SK-N-SH treated with all-trans-retinoic acid at 6 μM for 48 hours (cell line): Measurements from ENCODE around the gene TSSK2.

ENCODE experiments used
- ATAC-seq: fragments of 200-7000 bp; cut with Tn5 transposase; 3 replicates; pipeline ENCODE4 v1.9.1; 2020; ENCODE audit warnings: mild to moderate bottlenecking, moderate library complexity
- ARNTL ChIP-seq: fragments of 450-650 bp; formaldehyde crosslinking; IDR thresholded peaks from 2 replicates; pipeline ENCODE4 v1.5.0; 2020; ENCODE audit warnings: low read depth, mild to moderate bottlenecking, moderate library complexity, borderline replicate concordance
- BACH2 ChIP-seq: fragments of 250-450 bp; sonication (Bioruptor Pico); IDR thresholded peaks from 2 replicates; pipeline ENCODE4 v1.9.0; 2021; ENCODE audit warnings: mild to moderate bottlenecking, borderline replicate concordance
- CREB5 ChIP-seq: fragments of 250-450 bp; sonication (Bioruptor Pico); IDR thresholded peaks from 2 replicates; pipeline ENCODE4 v1.5.1; 2020; ENCODE audit warnings: low read depth, mild to moderate bottlenecking, moderate library complexity
- CSDC2 ChIP-seq: fragments of 250-450 bp; sonication (Bioruptor Pico); IDR thresholded peaks from 2 replicates; pipeline ENCODE4 v1.5.0; 2020; ENCODE audit warnings: mild to moderate bottlenecking, moderate library complexity
- CSRNP3 ChIP-seq: fragments of 250-450 bp; sonication (Bioruptor Pico); IDR thresholded peaks from 2 replicates; pipeline ENCODE4 v1.5.1; 2021; ENCODE audit warnings: mild to moderate bottlenecking, moderate library complexity
- ESRRG ChIP-seq: fragments of 250-450 bp; sonication (Bioruptor Pico); IDR thresholded peaks from 2 replicates; pipeline ENCODE4 v1.6.1; 2021; ENCODE audit warnings: mild to moderate bottlenecking
- GLIS3 ChIP-seq: fragments of 250-450 bp; sonication (Bioruptor Pico); IDR thresholded peaks from 2 replicates; pipeline ENCODE4 v1.5.0; 2020; ENCODE audit warnings: mild to moderate bottlenecking, moderate library complexity
- ISL1 ChIP-seq: fragments of 250-450 bp; sonication (Bioruptor Pico); IDR thresholded peaks from 2 replicates; pipeline ENCODE4 v2.1.2; 2022; ENCODE audit warnings: mild to moderate bottlenecking, moderate library complexity
- OSR1 ChIP-seq: fragments of 250-450 bp; sonication (Bioruptor Pico); IDR thresholded peaks from 2 replicates; pipeline ENCODE4 v1.8.0; 2022; ENCODE audit warnings: moderate library complexity, mild to moderate bottlenecking, inconsistent platforms
- PATZ1 ChIP-seq: fragments of 250-450 bp; sonication (Bioruptor Pico); IDR thresholded peaks from 2 replicates; pipeline ENCODE4 v1.8.0; 2020; ENCODE audit warnings: mild to moderate bottlenecking, moderate library complexity, borderline replicate concordance
- POU6F1 ChIP-seq: fragments of 250-450 bp; sonication (Bioruptor Pico); IDR thresholded peaks from 2 replicates; pipeline ENCODE4 v1.8.0; 2021; ENCODE audit warnings: low read depth, mild to moderate bottlenecking, moderate library complexity, borderline replicate concordance
- PPARA ChIP-seq: fragments of 250-450 bp; sonication (Bioruptor Pico); IDR thresholded peaks from 2 replicates; pipeline ENCODE4 v1.5.0; 2020; ENCODE audit warnings: mild to moderate bottlenecking, borderline replicate concordance
- RARB ChIP-seq: fragments of 250-450 bp; sonication (Bioruptor Pico); IDR thresholded peaks from 2 replicates; pipeline ENCODE4 v1.8.0; 2021; ENCODE audit warnings: mild to moderate bottlenecking, moderate library complexity
- SNAI2 ChIP-seq: fragments of 250-450 bp; sonication (Bioruptor Pico); IDR thresholded peaks from 2 replicates; pipeline ENCODE4 v1.5.0; 2020; ENCODE audit warnings: mild to moderate bottlenecking, moderate library complexity
- TCF4 ChIP-seq: fragments of 250-450 bp; sonication (Bioruptor Pico); IDR thresholded peaks from 2 replicates; pipeline ENCODE4 v1.8.0; 2021; ENCODE audit warnings: mild to moderate bottlenecking, moderate library complexity, borderline replicate concordance
- TOX ChIP-seq: fragments of 250-450 bp; sonication (Bioruptor Pico); IDR thresholded peaks from 2 replicates; pipeline ENCODE4 v1.8.0; 2021; ENCODE audit warnings: mild to moderate bottlenecking, moderate library complexity, borderline replicate concordance
- ZC3H10 ChIP-seq: fragments of 250-450 bp; sonication (Bioruptor Pico); IDR thresholded peaks from 2 replicates; pipeline ENCODE4 v1.5.1; 2021; ENCODE audit warnings: mild to moderate bottlenecking, moderate library complexity
- ZFP3 ChIP-seq: fragments of 250-450 bp; sonication (Bioruptor Pico); IDR thresholded peaks from 2 replicates; pipeline ENCODE4 v1.5.0; 2020; ENCODE audit warnings: mild to moderate bottlenecking, moderate library complexity
- ZFP30 ChIP-seq: fragments of 450-650 bp; formaldehyde crosslinking; IDR thresholded peaks from 2 replicates; pipeline ENCODE4 v1.5.0; 2022; ENCODE audit warnings: mild to moderate bottlenecking, moderate library complexity
- ZNF565 ChIP-seq: fragments of 450-650 bp; formaldehyde crosslinking; conservative IDR thresholded peaks from 2 replicates; pipeline ENCODE4 v1.5.0; 2020; ENCODE audit warnings: low read depth, mild to moderate bottlenecking, moderate library complexity
- ZNF70 ChIP-seq: fragments of 450-650 bp; formaldehyde crosslinking; IDR thresholded peaks from 2 replicates; pipeline ENCODE4 v1.5.0; 2020; ENCODE audit warnings: mild to moderate bottlenecking, moderate library complexity
- ZNF8 ChIP-seq: fragments of 450-650 bp; formaldehyde crosslinking; IDR thresholded peaks from 2 replicates; pipeline ENCODE4 v1.5.0; 2020; ENCODE audit warnings: mild to moderate bottlenecking, moderate library complexity

TSSK2 gene

GRCh38 chr22:19139001-19139356 is 7.9 kb downstream of the TSSK2 start (continued):
- TF ChIP-seq POU6F1 (CRISPR knock-in tag): no peak
- no peak for TF ChIP-seq RARB (CRISPR knock-in tag)

- TF ChIP-seq TCF4 (no peak), ZNF70 (CRISPR knock-in tag) (no peak), ARNTL (CRISPR knock-in tag) (no peak), PATZ1 (CRISPR knock-in tag) (no peak), ZNF8 (CRISPR knock-in tag) (no peak), ESRRG (CRISPR knock-in tag) (no peak), ISL1 (CRISPR knock-in tag) (no peak), RARB (CRISPR knock-in tag) (no peak), CSDC2 (CRISPR knock-in tag) (no peak), CREB5 (CRISPR knock-in tag) (no peak), POU6F1 (CRISPR knock-in tag) (no peak), SNAI2 (CRISPR knock-in tag) (no peak), GLIS3 (CRISPR knock-in tag) (no peak)
- ATAC-seq: no peak
These were observed 8.9 kb downstream of the TSSK2 start for GRCh38 chr22:19139974-19140373.

GRCh38 chr22:19142394-19142793 is 11.3 kb downstream of the TSSK2 start:
- no peak for TF ChIP-seq TCF4
- TF ChIP-seq BACH2 (CRISPR knock-in tag): no peak
- TF ChIP-seq ARNTL (CRISPR knock-in tag): no peak
- TF ChIP-seq ZFP3 (CRISPR knock-in tag): no peak
- TF ChIP-seq OSR1 (CRISPR knock-in tag): no peak
- no peak for TF ChIP-seq ZFP30 (CRISPR knock-in tag)
- TF ChIP-seq TOX: no peak
- no peak for TF ChIP-seq ZNF70 (CRISPR knock-in tag)
- no peak for TF ChIP-seq CREB5 (CRISPR knock-in tag)
- no peak for TF ChIP-seq CSDC2 (CRISPR knock-in tag)
- no peak for TF ChIP-seq ZNF8 (CRISPR knock-in tag)
- no peak for TF ChIP-seq POU6F1 (CRISPR knock-in tag)
- TF ChIP-seq GLIS3 (CRISPR knock-in tag): no peak
- no peak for ATAC-seq

GRCh38 chr22:19143212-19143611 is 12.1 kb downstream of the TSSK2 start:
- no peak for ATAC-seq
- TF ChIP-seq ISL1 (CRISPR knock-in tag): no peak
- TF ChIP-seq RARB (CRISPR knock-in tag): no peak
- TF ChIP-seq ZNF565 (CRISPR knock-in tag): no peak
- no peak for TF ChIP-seq CSDC2 (CRISPR knock-in tag)
- no peak for TF ChIP-seq PPARA (CRISPR knock-in tag)
- no peak for TF ChIP-seq CREB5 (CRISPR knock-in tag)
- TF ChIP-seq GLIS3 (CRISPR knock-in tag): no peak
- no peak for TF ChIP-seq ZC3H10 (CRISPR knock-in tag)
- TF ChIP-seq TOX: no peak
- no peak for TF ChIP-seq CSRNP3 (CRISPR knock-in tag)
- no peak for TF ChIP-seq POU6F1 (CRISPR knock-in tag)
